HG03571 (cell line): ENCODE measurements around the gene NEK6.

Source experiments
- ATAC-seq: cut with Tn5 transposase; IDR thresholded peaks from one replicate; pipeline ENCODE4 v1.9.1; 2021; ENCODE audit not compliant: unreplicated experiment

NEK6 gene

DNA sequence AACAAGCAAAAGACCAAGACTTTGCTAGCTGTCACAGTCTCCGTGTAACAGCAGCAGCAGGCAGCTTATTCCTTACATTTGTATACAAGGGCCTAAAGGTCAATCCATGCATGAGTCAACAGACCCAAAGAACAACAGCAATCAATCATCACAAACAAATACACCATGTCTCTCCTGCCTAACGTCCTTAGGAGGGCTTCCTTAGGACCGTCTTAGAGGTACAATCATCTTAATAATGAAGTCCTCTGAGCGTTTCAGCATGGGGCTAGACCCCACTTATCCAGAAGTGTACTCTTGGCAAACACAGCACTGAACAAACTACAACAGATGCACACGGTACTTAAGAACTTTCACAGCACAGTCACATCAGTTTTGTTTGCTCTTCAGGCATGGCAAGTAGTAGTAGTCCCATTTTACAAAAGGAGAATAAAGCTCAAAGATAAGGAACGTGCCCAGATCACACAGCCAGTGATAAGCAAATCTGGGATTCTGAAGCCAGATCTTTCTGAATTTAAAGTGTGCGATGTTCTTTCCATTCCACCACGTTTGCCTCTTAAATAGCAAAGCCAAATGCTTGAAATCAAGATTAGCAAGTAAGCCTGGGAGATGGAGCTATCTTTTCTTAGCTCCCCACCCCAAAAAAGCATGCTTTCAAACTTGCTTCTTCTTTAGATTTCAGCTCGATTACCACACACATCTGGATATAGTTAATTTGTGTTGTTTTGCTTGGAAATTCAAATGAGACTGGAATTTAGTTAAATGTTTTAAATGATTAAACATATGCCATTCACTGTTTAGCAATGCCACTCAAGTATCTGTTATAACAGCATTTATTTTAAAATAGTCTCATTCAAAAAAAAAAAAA, 133.3 kb downstream of the NEK6 start:
- no peak for ATAC-seq

- ATAC-seq, result no peak
Observed at GRCh38 chr9:124392254-124392870, 134.6 kb downstream of the NEK6 start.

GRCh38 chr9:124392871-124393460, 135.2 kb downstream of the NEK6 start:
- ATAC-seq, result no peak

- no peak for ATAC-seq
Observed at GRCh38 chr9:124394167-124394566, 136.4 kb downstream of the NEK6 start.

DNA sequence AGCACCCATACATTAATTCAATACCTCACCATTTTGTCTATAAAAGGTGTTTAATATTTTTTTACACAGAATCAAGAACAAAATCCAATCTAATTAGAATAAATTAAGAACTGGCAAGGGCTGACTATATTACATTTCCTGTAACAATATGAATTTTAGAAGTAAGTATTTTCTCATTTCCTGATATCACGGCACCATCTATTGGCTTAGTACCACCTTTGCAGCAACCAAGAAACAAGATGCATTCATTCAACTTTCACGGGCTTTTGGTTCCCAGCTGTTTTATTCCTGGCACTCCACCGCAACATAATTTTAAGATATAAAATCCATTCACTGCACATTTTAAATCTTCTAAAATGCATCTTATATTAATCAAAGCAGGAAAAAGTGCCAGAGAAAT, 136.8 kb downstream of the NEK6 start:
- ATAC-seq, result no peak

- ATAC-seq, result no peak
Observed at GRCh38 chr9:124395826-124396225, 138.1 kb downstream of the NEK6 start.

DNA sequence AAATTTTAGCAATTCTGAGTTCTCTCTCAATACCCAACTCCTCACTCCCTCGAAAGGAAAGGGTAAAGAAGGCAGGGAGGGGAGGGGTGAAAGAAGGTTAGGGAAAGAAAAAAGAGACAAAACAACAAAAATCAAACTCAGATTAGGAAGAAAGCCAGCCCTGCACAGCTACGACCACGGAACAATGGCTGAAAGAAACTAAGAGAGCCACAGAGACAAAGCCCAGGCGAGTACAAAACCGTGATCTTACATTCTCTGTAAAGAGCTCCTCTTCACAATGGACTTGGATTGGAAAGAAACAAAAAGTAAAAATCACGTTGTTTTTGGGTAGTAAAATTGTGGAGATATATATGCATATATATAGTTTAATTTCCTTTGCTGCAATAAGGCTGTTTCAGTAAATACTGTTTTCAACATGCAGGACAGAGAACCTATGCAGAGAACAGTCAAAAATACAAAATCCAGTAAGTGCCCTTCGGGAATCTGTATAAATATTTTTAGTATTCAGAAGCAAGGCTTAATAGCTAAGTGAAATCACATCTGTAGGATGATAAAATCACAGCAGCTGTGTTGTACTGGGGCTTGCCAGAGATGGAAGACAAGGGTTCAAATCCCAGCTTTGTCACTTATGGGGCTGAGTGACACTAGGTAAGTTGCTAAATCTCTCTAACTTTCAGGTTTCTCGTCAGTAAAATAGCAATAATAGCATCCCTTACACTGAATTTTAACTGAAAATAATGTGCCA, 140.6 kb downstream of the NEK6 start:
- ATAC-seq, result no peak

DNA sequence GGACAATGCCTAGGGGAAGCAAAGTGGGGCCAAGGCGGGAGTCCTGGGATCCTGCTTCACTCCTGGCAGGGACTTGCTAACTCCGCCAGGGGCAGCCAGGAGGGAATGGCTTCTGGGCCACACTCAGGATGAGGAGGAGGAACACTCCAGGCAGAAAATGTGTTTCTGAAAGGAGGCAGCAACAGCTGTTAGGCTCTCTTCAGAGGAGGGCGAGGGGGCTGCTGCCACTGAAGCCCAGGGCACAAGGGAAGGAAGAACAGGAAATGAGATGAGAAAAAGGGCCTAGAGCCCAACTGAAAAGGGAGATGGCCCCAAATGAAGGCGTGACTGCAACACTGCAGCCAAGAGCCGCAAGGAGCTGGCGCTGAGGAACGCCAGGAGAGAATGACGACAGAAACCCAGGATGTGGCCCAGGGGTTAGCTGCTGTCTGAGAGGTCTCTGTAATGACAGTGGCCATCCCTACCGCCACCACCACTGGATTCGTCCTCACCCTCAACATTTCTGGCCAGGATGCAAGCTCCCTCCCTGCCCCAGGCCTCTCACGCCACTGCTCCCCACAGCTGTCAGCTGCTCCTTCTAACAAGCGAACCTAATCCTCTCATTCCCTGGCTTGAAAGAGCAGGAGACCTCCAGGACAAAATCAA, 141.7 kb downstream of the NEK6 start:
- ATAC-seq, result no peak

GRCh38 chr9:124399968-124400940, 142.5 kb downstream of the NEK6 start:
- no peak for ATAC-seq
